Upper lobe of right lung (tissue), 1 donor: ENCODE measurements around the gene PDK2. TPM values are rescaled to one million over a fixed set of nuclear protein-coding genes. Genes with fewer than 3 reads are reported as not detected.

Experiments used
- total RNA-seq: library from RNA; stranded (reverse); fragmentation: NEBNext Ultra II Directional; extraction: Animal tissue kit (Norgen Biotek cat#: 25700); gene quantifications from one replicate; pipeline ENCODE4 v1.2.1, GENCODE V29; 2021
- donor health status: DM: no; HTN: yes; CAD: no; lungs with severe emphysema.

PDK2 gene
- total RNA-seq, 1 donor from 2014 or later = 30.2 TPM

Other genes starting within 250 kb of the PDK2 start
- not detected for gene TAC4, start 247.3 kb upstream of the PDK2 start, total RNA-seq
- gene DLX4, start 126.2 kb upstream of the PDK2 start, total RNA-seq = 2.1 TPM
- 0.69 TPM for gene DLX3, start 100.1 kb upstream of the PDK2 start, total RNA-seq
- 212 TPM for gene ITGA3, start 39.2 kb upstream of the PDK2 start, total RNA-seq
- gene SAMD14, start 34.8 kb downstream of the PDK2 start, total RNA-seq = 21.5 TPM
- gene PPP1R9B, start 55.3 kb downstream of the PDK2 start, total RNA-seq = 103 TPM
- 27.8 TPM for gene SGCA, start 70.7 kb downstream of the PDK2 start, total RNA-seq
- gene COL1A1, start 106.3 kb downstream of the PDK2 start, total RNA-seq = 154 TPM
- 11.3 TPM for gene TMEM92, start 179.1 kb downstream of the PDK2 start, total RNA-seq